IPS-11a (cell line): Measurements from ENCODE around the gene CMTR1.
"Not testable (repeated sequence)": the region's sequence is repeated elsewhere in the genome, so short reads cannot be mapped to it uniquely, and the experiment has no call there.

Source experiments
- H3K4me3 ChIP-seq: one replicate; pipeline ENCODE4 v1.5.1; 2013; ENCODE audit warnings: low read depth, low read length, control low read depth

Gene CMTR1

DNA sequence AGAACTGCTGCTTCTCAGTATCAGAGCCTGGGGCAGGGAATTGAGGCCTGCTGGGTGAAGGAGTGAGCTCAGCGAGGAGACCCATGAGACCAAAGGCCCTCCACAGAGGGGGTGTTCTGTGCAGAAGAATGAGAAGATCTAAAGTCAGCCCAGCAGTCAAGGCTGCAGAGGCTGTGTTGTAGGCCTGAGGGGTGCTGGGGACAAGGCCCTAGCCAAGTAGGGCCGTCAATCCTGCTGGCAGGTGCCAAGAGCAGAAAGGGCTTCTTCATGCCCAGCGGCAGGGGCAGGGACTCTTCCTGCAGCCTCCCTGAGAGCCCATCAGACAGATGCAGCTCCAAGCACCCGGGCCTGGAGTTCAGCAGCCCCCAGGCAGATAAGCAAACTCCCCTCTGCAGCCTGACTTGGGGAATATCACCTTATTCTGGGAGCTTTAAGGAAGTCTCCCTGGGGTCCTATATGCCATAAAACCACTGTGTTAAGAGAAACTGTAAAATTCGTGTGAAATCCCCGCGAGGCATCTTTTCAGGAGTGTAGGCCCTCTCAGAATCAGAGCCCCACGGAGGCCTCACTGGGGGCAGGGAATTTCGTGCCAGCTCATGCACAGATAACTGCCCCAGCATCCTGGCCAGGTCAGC, 57.6 kb downstream of the CMTR1 start:
- H3K4me3 ChIP-seq = no peak overlapping the region

DNA sequence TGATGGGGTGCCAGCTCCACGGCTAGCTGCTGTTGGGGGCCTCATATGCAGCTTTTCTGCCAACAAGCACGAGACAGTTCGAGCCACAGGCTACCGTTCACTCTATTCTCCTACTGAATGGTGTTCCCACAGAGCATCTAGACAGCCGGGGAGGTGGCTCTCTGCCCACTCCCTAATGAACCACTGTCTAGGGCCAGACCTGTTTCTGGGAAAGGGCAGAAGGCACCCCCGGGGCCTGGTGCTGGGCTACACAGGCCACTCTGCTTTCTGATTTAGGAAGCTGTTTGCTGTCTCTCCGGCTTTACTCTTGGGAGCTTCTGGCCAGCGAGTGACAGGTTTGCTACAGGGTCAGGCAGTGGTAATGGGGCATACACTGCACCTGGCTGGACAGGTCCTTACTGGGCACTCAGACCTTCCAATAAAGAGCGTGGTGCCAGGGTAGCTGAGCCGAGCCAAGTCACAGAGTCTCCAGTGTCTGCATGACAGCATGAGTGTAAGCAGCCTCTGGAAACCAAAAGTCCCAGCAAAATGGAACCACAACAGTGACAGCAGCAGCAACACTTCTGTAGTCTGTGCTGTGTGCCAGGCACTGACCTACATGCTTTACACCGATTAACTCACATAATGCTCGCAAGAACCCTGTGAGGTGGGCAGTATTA, 58.3 kb downstream of the CMTR1 start:
- no peak overlapping the region for H3K4me3 ChIP-seq

DNA sequence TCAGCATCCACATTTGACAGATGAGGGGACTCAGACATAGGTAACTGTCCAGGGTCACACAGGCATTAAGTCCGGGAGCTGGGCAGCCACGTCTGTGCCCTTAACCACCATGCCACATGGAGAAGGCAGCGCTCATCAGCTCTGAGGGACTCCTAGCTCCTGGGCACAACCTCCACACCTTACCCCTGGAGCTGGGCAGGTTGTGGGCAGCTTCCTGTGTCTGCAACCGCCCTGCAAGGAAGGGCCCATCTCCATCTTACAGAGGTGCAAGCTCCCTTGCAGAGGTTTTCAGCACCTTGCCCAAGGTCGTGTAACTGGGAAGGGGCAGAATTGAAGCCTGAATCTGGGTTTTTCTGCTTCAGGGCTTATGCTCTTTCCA, 58.8 kb downstream of the CMTR1 start:
- H3K4me3 ChIP-seq = no peak overlapping the region

DNA sequence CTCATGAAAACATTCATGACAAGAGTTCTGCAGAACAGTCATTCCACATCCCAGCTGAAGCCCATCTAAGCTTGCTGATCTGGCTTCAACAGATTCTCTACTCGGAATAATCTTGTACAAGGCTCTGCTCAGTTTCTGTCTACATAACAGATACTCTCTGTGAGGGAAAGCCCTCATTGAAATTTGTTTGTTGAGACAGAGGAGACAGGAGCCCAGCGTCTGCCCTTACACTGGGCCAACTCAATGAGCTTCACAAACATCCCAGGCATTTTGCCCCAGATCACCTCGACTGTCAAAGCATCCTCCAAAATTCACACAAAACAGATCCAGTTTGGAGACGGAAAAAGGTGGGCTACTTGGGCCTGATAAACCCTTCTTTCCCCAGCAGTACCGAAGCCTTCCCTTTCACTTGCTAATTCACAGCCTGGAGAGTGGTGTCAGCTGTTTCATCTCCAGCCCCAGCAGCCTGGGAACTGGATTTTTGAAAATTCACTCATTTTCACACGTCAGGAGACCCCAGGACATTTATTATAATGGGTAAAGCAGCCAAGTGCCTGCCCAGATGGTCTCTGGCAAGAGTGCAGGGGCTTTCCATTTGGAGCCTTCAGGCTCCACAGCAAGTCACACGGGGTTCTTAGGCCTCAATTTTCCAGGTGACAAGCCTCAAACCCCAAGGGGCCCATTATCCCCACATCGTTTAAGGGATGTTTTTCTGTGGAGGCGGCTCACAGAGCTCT, 59.4 kb downstream of the CMTR1 start:
- no peak overlapping the region for H3K4me3 ChIP-seq

DNA sequence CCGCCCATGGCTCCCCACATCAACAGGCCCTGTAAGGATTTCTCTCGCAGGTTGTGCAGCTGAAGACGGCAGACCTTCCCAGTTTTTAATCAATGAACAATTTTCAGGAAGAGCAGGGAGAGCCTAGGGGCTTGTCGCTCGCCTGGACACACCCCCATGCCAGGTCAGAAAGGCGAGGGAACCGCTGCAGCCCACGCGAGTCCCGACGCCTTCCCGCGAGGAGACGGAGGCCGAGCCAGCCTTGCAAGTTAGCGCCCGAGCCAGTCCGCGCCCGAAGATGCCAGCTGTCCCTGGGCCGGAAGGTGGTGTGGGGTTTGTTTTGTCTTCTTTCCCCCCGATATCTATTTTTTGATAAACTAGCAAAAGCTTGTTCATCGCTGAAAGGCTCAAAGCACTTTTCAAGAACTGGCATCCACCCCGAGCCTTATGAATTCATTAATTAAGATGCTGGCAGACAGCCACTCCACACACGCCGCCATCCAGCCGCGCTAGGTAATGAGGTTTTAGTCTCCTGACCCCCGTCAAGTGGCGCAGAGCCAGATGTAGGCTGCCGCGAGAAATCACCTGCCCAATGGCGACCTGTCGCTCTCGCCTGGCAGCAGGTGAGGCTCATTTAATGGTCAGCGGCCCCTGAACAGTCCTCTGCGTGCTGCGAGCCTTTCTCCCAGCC, 60.1 kb downstream of the CMTR1 start:
- no peak overlapping the region for H3K4me3 ChIP-seq

DNA sequence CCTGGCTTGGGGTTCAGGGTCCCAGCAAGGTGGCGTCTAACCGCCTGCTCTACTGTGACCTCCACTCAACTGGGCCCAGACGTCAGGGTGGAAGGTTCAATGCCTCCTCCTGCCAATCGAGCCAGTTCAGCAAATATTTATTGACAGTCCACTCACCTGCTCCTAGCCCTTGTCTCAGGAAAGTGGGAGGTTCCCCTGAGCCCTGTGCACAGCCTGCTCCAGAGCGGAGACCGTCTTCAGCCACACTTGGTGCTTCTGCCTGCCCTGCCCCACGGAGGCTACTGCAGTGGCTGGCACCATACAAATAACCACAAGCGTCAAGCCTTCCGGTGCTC, 60.6 kb downstream of the CMTR1 start:
- H3K4me3 ChIP-seq = no peak overlapping the region

DNA sequence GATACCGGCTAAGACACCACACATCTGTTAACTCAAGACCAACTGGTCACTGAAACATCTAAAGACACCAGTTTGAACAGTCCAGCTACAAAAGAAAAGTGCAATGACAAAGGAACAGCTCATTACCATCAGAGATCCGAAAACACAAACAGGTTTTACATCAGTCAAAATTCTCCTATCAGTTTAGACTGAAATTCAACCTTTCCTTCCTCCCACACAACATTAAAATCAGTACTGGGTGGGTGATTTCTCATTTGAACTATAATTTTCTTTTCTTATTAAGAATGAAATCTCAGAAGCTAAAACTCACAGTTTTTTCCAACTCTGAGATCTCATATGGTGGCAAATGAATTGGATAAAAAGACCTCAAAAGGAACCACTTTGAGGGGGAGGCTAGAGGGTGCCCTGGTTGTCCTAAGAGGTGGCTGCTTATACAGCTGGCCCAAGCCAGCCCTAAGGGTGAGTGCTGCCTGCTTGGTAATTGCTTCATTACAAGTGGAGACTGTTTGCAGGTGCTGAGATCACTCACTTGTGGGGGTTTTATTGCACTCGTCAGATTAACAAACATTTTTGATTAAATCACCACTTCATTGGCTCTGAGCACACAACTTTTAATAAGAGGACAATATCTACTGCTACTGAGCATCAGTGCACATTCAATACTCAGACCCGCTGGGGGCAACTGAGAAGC, 62.4 kb downstream of the CMTR1 start:
- H3K4me3 ChIP-seq = no peak overlapping the region

DNA sequence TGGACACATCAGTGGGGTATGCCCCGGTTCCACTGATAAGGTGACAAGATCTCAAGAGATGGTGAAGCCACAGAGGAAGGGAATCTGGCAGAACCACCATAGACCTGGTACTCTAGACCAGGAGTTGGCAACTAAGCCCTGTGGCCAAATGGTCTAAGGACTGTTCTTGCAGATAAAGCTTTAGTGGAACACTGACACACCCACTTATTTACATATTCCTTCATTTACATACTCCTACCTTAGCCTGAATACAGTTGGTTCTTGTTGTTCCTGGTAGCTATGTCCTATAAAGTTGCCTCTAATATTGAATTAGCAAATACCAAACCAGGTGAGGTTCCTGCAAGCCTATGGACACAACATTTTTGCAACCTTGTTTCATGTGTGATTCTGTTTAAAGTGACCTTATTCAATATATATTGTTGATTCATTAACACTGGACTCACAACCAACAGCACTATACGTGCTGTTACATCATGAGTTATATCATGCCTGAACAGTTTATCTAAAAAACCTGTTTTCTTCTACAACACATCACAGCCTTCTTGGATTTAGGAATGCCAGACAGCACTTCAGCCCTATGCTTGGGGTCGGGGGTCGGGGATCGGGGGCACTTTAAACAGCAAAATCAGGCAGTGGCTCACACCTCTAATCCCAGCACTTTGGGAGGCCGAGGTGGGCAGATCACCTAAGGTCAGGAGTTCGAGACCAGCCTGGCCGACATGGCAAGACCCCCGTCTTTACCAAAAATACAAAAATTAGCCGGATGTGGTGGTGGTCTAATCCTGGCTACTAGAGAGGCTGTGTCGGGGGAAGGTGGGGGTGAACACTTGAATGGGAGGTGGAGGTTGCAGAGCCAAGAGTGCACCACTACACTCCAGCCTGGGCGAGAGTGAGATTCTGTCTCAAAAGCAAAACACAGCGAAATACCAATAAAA, 64.2 kb downstream of the CMTR1 start:
- no peak overlapping the region for H3K4me3 ChIP-seq

DNA sequence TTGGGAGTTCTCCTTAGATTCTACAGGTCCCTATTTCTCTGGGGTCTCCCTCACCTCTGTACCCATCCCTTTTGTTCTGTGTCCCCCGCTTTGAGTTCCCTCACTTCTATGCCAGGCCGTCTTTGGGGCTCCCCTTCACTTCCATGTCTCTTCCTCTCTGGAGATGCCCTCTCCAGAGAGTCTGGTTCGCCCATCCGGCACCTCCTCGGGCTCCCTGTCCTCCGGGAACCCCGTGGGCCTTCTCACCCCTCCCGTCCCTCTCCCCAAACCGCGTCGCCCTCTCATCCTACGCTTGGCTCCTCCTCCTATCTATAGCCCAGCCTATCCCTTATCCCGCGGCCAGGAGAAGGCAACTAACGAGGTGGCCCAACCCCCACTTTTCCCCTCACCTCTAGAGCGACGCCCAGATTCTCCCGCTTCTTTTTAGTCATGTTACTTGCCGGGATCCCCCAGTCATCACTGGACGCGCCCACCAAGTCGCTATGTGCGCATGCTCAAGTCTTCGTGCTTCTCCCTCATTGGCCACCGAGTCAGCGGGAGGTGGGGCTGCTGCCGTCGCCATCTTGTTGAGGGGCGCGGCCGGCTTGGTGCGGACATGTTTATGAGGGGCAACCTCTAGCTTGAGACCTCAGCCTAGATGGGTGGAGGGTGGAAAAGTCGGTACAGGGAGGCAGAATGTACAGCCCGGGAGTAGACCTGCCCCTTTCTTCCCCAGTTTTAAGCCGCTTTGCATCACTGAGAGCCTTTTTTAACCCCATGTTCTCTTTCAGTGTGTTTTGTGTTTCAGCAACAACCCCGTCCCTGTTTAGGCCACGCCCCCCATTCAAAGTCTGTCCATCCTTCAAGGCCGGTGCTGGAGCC, 66.6 kb downstream of the CMTR1 start, which contains the start of gene CCDC167:
Gene CCDC167, minus strand, starts transcription at position 461 of the 861 bp plus-strand sequence. Its CDS starts 30 bp downstream, at position 431.
- peak within 1 kb of the TSS; percentile 62 for H3K4me3 ChIP-seq

DNA sequence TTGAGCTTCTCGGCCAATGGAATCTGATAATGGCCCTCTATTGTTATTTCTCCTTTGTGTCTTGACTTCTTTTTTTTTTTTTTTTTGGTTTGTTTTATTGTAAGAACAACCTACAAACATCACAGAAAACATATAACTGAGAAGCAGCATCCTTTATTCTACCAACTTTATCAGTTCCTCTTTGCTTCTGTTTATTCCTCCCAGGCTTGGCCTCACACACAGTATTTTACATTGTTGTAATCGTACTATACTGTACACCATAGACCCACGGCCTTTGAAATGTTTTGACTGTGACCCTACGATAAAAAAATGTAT, 67.2 kb downstream of the CMTR1 start:
- peak overlapping the region; percentile 62 for H3K4me3 ChIP-seq

DNA sequence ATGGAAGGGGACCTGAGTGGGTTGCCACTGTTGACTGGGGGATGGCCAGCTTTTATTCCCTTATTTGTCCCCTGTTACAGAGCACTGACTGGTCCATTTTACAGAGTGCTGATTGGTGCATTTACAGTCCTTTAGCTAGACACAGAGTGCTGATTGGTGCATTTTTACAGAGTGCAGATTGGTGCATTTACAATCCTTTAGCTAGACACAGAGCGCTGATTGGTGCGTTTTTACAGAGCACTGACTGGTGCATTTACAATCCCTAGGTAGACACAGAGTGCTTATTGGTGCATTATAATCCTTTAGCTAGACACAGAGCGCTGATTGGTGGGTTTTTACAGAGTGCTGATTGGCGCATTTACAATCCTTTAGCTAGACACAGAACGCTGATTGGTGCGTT, 67.9 kb downstream of the CMTR1 start:
- H3K4me3 ChIP-seq = not testable (repeated sequence)

DNA sequence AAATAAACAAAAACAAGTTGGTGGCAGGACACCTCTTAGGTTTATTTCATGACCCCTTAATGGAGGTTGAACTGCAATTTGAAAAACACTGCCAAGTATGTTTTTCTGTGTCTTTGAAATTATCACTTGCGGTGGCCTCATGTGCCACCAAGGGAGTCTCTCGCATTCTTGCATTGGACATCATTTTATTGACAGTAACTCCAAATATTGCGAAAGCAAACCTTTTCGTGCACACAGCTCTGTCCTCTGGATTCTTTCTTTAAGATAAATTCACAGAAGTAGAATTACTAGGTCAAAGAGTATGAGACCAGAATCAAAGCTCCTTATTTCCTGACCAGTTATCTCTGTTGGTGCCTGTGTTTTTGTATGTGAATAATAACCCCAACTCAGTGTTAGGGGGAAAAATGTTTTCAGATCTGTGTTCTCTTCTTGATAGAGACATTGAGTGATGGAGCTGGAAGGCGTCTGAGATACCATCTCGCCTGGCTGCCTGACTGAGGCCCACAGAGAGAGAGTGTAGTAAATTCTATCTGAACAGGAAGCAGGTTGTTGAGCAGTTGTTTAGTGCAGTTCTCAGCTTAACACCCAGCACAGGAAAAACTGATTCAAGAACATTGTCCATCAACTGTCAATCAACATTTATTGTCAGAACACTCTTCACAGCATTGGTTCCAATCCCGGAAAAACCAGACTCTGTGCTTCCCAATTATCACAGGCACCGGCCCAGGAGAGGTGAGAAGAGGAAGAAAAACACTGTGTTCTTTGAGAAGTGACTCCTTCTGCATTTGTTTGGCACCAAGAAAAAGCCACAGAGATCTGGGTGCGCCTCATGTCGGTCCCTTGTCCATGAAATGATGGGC, 68.8 kb downstream of the CMTR1 start:
- no peak overlapping the region for H3K4me3 ChIP-seq

DNA sequence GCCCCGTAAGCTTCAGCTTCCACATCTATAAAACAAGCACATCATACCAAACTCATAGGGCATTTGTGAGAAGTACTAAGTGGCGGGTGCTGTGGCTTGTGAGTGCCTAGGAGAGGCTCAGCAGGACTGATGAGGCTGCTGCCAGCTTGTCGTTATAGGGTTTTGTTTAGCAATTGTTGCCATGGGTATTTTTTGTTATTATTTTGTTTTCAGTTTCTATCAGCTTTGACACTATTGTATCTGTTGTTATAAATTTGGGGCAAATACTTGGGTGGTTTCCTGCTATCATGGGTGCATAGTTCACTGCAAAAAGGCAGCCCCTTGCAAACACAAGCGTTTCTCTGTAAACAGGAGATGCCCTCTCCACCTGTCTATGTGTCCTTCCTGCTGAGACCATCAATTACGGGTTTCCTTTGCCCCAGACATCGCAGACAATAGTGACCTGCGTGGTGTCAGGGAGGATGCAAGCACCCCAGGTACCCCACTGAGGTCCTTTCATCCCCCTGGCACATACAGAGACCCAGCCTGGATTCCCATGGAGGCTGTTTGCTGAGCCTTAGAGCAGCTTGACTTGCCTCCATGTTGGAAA, 69.8 kb downstream of the CMTR1 start:
- no peak overlapping the region for H3K4me3 ChIP-seq

DNA sequence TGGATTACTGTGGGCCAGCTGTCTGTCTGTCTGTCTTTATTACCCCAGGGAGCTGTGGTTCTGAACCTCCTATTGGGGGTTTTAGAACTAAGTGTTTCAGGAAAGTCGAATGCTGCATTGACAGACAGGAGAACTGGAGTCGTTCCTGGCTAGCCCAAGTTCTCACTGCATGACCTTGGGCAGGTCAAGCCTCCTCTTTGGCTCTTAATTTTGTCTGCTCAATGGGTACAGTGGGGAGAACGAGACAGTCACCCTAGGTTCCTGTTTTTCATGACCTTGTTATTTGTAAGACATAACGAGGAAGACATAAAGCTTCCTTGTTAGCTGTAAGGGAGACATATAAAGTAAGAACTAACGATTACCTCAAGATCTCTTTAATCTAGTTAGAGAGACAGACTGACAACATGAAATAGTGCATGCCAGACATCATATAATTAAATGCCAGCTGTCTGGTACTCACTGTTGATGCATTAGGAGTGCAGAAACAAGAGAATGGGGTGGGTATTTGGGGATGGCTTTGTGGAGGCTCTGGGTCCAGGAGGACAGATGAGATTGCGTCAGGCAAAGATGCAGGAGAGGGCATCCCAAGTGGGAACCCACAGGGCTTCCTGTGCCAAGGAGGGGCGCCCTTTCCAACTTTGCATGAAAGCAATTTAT, 70.4 kb downstream of the CMTR1 start:
- H3K4me3 ChIP-seq = no peak overlapping the region

DNA sequence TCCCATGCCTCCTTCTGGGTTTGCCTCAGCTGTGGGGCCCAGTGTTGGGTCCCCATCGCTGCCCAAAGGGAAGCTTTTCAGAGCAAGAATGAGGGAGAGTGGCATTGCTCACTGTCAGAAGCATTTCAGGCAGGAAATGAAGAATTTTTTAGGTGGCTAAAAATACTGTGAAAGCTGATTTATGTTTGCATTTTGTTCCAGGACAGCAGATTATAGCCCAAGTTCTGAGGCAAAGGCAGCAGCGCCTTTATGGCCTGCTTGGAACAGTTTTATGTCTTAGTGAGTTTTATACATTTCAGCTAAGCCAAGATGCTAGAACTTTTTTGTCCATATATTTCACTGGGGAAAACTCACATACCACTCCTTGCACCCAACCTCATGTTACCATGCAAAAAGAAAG, 71.0 kb downstream of the CMTR1 start:
- H3K4me3 ChIP-seq = no peak overlapping the region

DNA sequence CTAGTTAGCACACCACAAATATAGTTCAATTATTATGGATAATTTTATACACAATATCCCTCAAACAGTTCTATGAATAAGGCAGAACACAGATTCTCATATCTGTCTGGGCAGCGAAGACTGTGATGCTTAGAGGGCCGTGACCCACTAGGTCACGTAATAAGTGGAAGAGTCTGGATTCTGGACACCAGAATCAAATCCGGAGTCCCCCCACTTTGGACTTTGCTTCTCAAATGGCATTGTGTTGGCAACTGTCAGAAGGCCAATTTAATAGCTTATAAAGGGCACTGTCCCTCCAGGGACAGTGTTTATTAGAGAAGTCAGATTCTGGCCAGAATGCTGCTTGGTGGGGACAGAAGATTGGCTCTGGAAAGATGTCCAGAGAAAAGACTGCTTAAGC, 73.5 kb downstream of the CMTR1 start:
- H3K4me3 ChIP-seq = no peak overlapping the region

DNA sequence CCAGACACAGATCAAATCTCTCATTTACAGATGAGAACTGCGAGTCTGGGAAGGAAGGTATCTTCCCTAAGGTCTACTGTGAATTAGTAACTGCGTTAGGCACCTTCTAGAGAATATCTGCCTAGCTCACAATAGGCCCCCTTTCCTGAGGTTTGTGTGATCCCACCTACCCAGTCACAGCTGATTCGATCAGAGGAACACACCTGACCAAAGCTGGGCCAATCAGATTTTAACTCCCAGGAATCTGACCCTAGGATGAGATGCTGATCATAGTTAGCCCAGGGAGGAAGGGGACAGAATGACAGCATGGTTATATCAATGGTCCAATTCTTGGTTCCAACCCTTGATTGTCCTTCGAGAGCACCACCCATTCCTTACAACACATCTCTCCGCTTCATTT, 74.1 kb downstream of the CMTR1 start:
- H3K4me3 ChIP-seq = no peak overlapping the region
